ENCODE results near the gene CNIH3.

The CNIH3 gene

GRCh38 chr1:224727351-224728289 is 111.5 kb downstream of the CNIH3 start:
- no peak overlapping the region for H3K4me3 ChIP-seq (ENCODE audit: low read depth, low read length)
- no peak for DNase-seq (ENCODE audit: low read depth)

GRCh38 chr1:224730540-224730939 is 114.4 kb downstream of the CNIH3 start:
- TF ChIP-seq MAX (IDR thresholded peaks at IDR 0.05; ENCODE audit: low read depth, low read length) = no peak
- no peak for TF ChIP-seq CTCF (IDR thresholded peaks at IDR 0.05; ENCODE audit: low read depth, low read length)
- no peak for TF ChIP-seq POLR2A (IDR thresholded peaks at IDR 0.05; ENCODE audit: extremely low read depth, insufficient read length)
- no peak for TF ChIP-seq MYC (IDR thresholded peaks at IDR 0.05; ENCODE audit: low read depth, low read length)
- no peak overlapping the region for H3K4me3 ChIP-seq (ENCODE audit: low read depth, low read length)
- no peak for DNase-seq (ENCODE audit: low read depth)

More at GRCh38 chr1:224727351-224728289, 111.5 kb downstream of the CNIH3 start:
- TF ChIP-seq POLR2A (IDR thresholded peaks at IDR 0.05; ENCODE audit: extremely low read depth, insufficient read length) (no peak), CTCF (IDR thresholded peaks at IDR 0.05; ENCODE audit: low read depth, low read length) (no peak), MAX (IDR thresholded peaks at IDR 0.05; ENCODE audit: low read depth, low read length) (no peak), MYC (IDR thresholded peaks at IDR 0.05; ENCODE audit: low read depth, low read length) (no peak)

- TF ChIP-seq MYC (IDR thresholded peaks at IDR 0.05; ENCODE audit: low read depth, low read length) (no peak), POLR2A (IDR thresholded peaks at IDR 0.05; ENCODE audit: extremely low read depth, insufficient read length) (no peak), CTCF (IDR thresholded peaks at IDR 0.05; ENCODE audit: low read depth, low read length) (no peak), MAX (IDR thresholded peaks at IDR 0.05; ENCODE audit: low read depth, low read length) (no peak)
- H3K4me3 ChIP-seq (ENCODE audit: low read depth, low read length) = no peak overlapping the region
- no peak for DNase-seq (ENCODE audit: low read depth)
Measured at GRCh38 chr1:224730965-224731364, 114.8 kb downstream of the CNIH3 start.

GRCh38 chr1:224731633-224732032 is 115.5 kb downstream of the CNIH3 start:
- DNase-seq (ENCODE audit: low read depth) = no peak
- no peak for TF ChIP-seq MYC (IDR thresholded peaks at IDR 0.05; ENCODE audit: low read depth, low read length)
- no peak for TF ChIP-seq MAX (IDR thresholded peaks at IDR 0.05; ENCODE audit: low read depth, low read length)
- TF ChIP-seq CTCF (IDR thresholded peaks at IDR 0.05; ENCODE audit: low read depth, low read length) = no peak
- no peak for TF ChIP-seq POLR2A (IDR thresholded peaks at IDR 0.05; ENCODE audit: extremely low read depth, insufficient read length)
- no peak overlapping the region for H3K4me3 ChIP-seq (ENCODE audit: low read depth, low read length)

GRCh38 chr1:224732377-224733026 is 116.4 kb downstream of the CNIH3 start:
- DNase-seq (ENCODE audit: low read depth) = no peak
- no peak for TF ChIP-seq MAX (IDR thresholded peaks at IDR 0.05; ENCODE audit: low read depth, low read length)
- TF ChIP-seq MYC (IDR thresholded peaks at IDR 0.05; ENCODE audit: low read depth, low read length) = no peak
- TF ChIP-seq POLR2A (IDR thresholded peaks at IDR 0.05; ENCODE audit: extremely low read depth, insufficient read length) = no peak
- no peak for TF ChIP-seq CTCF (IDR thresholded peaks at IDR 0.05; ENCODE audit: low read depth, low read length)
- no peak overlapping the region for H3K4me3 ChIP-seq (ENCODE audit: low read depth, low read length)
